NK-92 (cell line): Measurements from ENCODE around the gene TRANK1.
"Not testable (repeated sequence)": the region's sequence is repeated elsewhere in the genome, so short reads cannot be mapped to it uniquely, and the experiment has no call there.

Experiments used
- DNase-seq: peaks from one replicate; lab custom pipeline; 2025; ENCODE audit not compliant: unreplicated experiment; lab: John Stamatoyannopoulos, UW

TRANK1 gene

GRCh38 chr3:36957862-36958686 lies 13.2 kb upstream of the TRANK1 start:
- DNase-seq, result no peak

GRCh38 chr3:36957063-36957462 lies 12.2 kb upstream of the TRANK1 start:
- DNase-seq, result no peak

GRCh38 chr3:36956155-36956554 lies 11.3 kb upstream of the TRANK1 start:
- DNase-seq, result no peak

GRCh38 chr3:36954452-36955134 lies 9.7 kb upstream of the TRANK1 start:
- no peak for DNase-seq

GRCh38 chr3:36947814-36948213 lies 3.0 kb upstream of the TRANK1 start:
- not testable (repeated sequence) for DNase-seq

GRCh38 chr3:36945333-36945980 lies 603 bp upstream of the TRANK1 start:
- DNase-seq, result no peak

GRCh38 chr3:36944012-36944640 lies 728 bp downstream of the TRANK1 start:
- DNase-seq, result no peak

GRCh38 chr3:36943601-36944000 lies 1.3 kb downstream of the TRANK1 start:
- DNase-seq, result no peak

GRCh38 chr3:36942638-36943248 lies 2.1 kb downstream of the TRANK1 start:
- no peak for DNase-seq

- DNase-seq, result no peak
These were observed 3.2 kb downstream of the TRANK1 start for GRCh38 chr3:36941658-36942057.

- no peak for DNase-seq
These were observed 3.7 kb downstream of the TRANK1 start for GRCh38 chr3:36941162-36941561.

GRCh38 chr3:36937492-36937891 lies 7.4 kb downstream of the TRANK1 start:
- no peak for DNase-seq

GRCh38 chr3:36933540-36934296 lies 11.1 kb downstream of the TRANK1 start:
- DNase-seq, result no peak

- DNase-seq, result not testable (repeated sequence)
These were observed 13.4 kb downstream of the TRANK1 start for GRCh38 chr3:36931424-36931823.

GRCh38 chr3:36928220-36928619 lies 16.6 kb downstream of the TRANK1 start:
- no peak for DNase-seq

GRCh38 chr3:36926292-36926897 lies 18.5 kb downstream of the TRANK1 start:
- no peak for DNase-seq

- no peak for DNase-seq
These were observed 19.9 kb downstream of the TRANK1 start for GRCh38 chr3:36924744-36925521.

- DNase-seq, result no peak
These were observed 20.7 kb downstream of the TRANK1 start for GRCh38 chr3:36923981-36924743.
